ENCODE data around the gene LASP1.
"Not testable (repeated sequence)": the region's sequence is repeated elsewhere in the genome, so short reads cannot be mapped to it uniquely, and the experiment has no call there.

The LASP1 gene

GRCh38 chr17:38850374-38850773, 19.5 kb upstream of the LASP1 start:
- no peak for DNase-seq (ENCODE audit: low read depth)
- no peak for TF ChIP-seq CTCF (IDR thresholded peaks at IDR 0.05; ENCODE audit: insufficient read depth, low read depth, low read length, missing control alignments)
- no peak overlapping the region for H3K4me3 ChIP-seq (ENCODE audit: low read depth, low read length)

- peak overlapping the region; percentile 73 for H3K4me3 ChIP-seq (ENCODE audit: low read depth, low read length)
These were observed 18.4 kb upstream of the LASP1 start for GRCh38 chr17:38851434-38851833.

GRCh38 chr17:38852771-38853291, 17.0 kb upstream of the LASP1 start:
- DNase-seq (ENCODE audit: low read depth): no peak
- H3K4me3 ChIP-seq (ENCODE audit: low read depth, low read length): peak overlapping the region; percentile 73
- no peak for TF ChIP-seq CTCF (IDR thresholded peaks at IDR 0.05; ENCODE audit: insufficient read depth, low read depth, low read length, missing control alignments)

More at GRCh38 chr17:38851434-38851833, 18.4 kb upstream of the LASP1 start:
- TF ChIP-seq CTCF (IDR thresholded peaks at IDR 0.05; ENCODE audit: insufficient read depth, low read depth, low read length, missing control alignments): no peak
- no peak for DNase-seq (ENCODE audit: low read depth)

- no peak for TF ChIP-seq CTCF (IDR thresholded peaks at IDR 0.05; ENCODE audit: insufficient read depth, low read depth, low read length, missing control alignments)
- H3K4me3 ChIP-seq (ENCODE audit: low read depth, low read length): peak within 1 kb of the TSS; percentile 73
These were observed 16.3 kb upstream of the LASP1 start, which contains the start of gene RPL23 for GRCh38 chr17:38853292-38854219. Gene RPL23, minus strand, starts transcription at chr17:38853721. Its CDS starts 11 bp downstream, at chr17:38853710.

GRCh38 chr17:38855101-38855714, 14.7 kb upstream of the LASP1 start:
- DNase-seq (ENCODE audit: low read depth); H3K4me3 ChIP-seq (ENCODE audit: low read depth, low read length): not testable (repeated sequence)

More at GRCh38 chr17:38853292-38854219, 16.3 kb upstream of the LASP1 start, which contains the start of gene RPL23:
- DNase-seq (ENCODE audit: low read depth): peak; percentile 98

GRCh38 chr17:38857271-38857670, 12.6 kb upstream of the LASP1 start:
- no peak for TF ChIP-seq CTCF (IDR thresholded peaks at IDR 0.05; ENCODE audit: insufficient read depth, low read depth, low read length, missing control alignments)
- no peak overlapping the region for H3K4me3 ChIP-seq (ENCODE audit: low read depth, low read length)
- no peak for DNase-seq (ENCODE audit: low read depth)

GRCh38 chr17:38861399-38861843, 8.4 kb upstream of the LASP1 start:
- DNase-seq (ENCODE audit: low read depth): peak; percentile 43
- TF ChIP-seq CTCF (IDR thresholded peaks at IDR 0.05; ENCODE audit: insufficient read depth, low read depth, low read length, missing control alignments): no peak
- no peak overlapping the region for H3K4me3 ChIP-seq (ENCODE audit: low read depth, low read length)
